ENCODE measurements around the gene EFHC1. TPM values are rescaled to one million over a fixed set of nuclear protein-coding genes. Genes with fewer than 3 reads are reported as not detected.

EFHC1 gene
- total RNA-seq, 1 donor from 2014 or later = 1.6 TPM

DNA sequence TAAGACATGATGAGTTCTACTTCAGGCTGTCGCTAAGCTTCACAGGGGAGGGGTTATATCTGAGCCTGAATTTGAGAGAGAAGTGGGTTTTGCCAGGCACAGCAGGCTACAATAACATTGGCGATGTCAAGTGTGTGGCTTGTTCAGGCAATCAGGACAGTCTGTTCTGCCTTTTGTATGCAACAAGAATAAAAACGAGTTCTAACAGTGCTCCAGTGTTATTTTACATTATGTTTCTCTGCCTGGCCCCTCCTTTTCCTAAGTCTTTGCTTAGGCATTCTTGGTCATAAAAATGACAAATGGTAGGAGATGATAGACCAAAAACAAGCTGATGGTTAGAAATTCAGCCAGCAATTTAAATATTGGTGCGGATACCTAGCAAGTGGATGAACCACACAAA is 31.4 kb upstream of the EFHC1 start:
- peaks cover 10% of the 10 kb centered on the region for H3K9me3 Mint-ChIP-seq
- H3K4me3 Mint-ChIP-seq (ENCODE audit: low read depth) = no peak overlapping the region
- H3K4me1 Mint-ChIP-seq (ENCODE audit: low read depth) = peaks cover 74% of the 10 kb centered on the region
- DNase-seq (ENCODE audit: low spot score) = no peak
- intact Hi-C loops (cut with micrococcal nuclease) = no loop called here
- no peaks in the 10 kb centered on the region for H3K27me3 Mint-ChIP-seq (ENCODE audit: low read depth)
- peaks cover 38% of the 10 kb centered on the region for H3K36me3 Mint-ChIP-seq (ENCODE audit: low read depth)
- H3K27ac Mint-ChIP-seq = peak overlapping the region; percentile 26

DNA sequence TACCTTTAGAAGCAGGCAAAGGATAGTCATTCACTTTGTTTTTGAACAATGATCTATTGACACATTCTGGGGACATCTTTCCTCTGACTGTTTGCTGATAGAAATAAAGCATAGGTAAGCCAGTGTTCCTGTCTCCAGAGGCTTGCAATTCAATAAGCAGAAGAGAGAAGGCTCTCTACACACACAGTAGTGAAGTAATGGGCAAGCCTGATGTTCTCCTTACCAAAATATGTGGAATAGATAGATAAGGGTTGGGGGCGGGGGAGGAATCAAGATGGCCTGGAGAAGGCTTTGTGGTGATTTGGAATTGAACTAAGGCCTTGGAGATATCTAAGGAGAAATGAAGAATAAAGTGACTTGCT is 30.9 kb upstream of the EFHC1 start:
- peaks cover 75% of the 10 kb centered on the region for H3K4me1 Mint-ChIP-seq (ENCODE audit: low read depth)
- H3K4me3 Mint-ChIP-seq (ENCODE audit: low read depth) = peak overlapping the region; percentile 59
- peaks cover 7% of the 10 kb centered on the region for H3K9me3 Mint-ChIP-seq
- intact Hi-C loops (cut with micrococcal nuclease) = no loop called here
- no peaks in the 10 kb centered on the region for H3K27me3 Mint-ChIP-seq (ENCODE audit: low read depth)
- peak overlapping the region; percentile 84 for H3K27ac Mint-ChIP-seq
- peaks cover 34% of the 10 kb centered on the region for H3K36me3 Mint-ChIP-seq (ENCODE audit: low read depth)
- DNase-seq (ENCODE audit: low spot score) = no peak

GRCh38 chr6:52389626-52390360 is 30.3 kb upstream of the EFHC1 start:
- Mint-ChIP-seq H3K36me3 (ENCODE audit: low read depth) (peaks cover 28% of the 10 kb centered on the region), H3K4me3 (ENCODE audit: low read depth) (peak overlapping the region; percentile 59), H3K27me3 (ENCODE audit: low read depth) (no peaks in the 10 kb centered on the region), H3K9me3 (peaks cover 4% of the 10 kb centered on the region), H3K4me1 (ENCODE audit: low read depth) (peaks cover 78% of the 10 kb centered on the region), H3K27ac (peak overlapping the region; percentile 84)
- DNase-seq (ENCODE audit: low spot score) = peak; percentile 55
- intact Hi-C loops (cut with micrococcal nuclease) = loop anchor here (1.0 to 5.0 kb wide), 6 partner anchors 7 to 593 kb away; partner anchors contain the start of gene PAQR8

GRCh38 chr6:52390361-52390727 is 29.8 kb upstream of the EFHC1 start:
- H3K4me1 Mint-ChIP-seq (ENCODE audit: low read depth) = peaks cover 75% of the 10 kb centered on the region
- peaks cover 23% of the 10 kb centered on the region for H3K36me3 Mint-ChIP-seq (ENCODE audit: low read depth)
- DNase-seq (ENCODE audit: low spot score) = peak; percentile 68
- H3K27ac Mint-ChIP-seq = peak overlapping the region; percentile 84
- intact Hi-C loops (cut with micrococcal nuclease) = loop anchor here (1.0 to 5.0 kb wide), 6 partner anchors 8 to 592 kb away; partner anchors contain the start of gene PAQR8
- peak overlapping the region; percentile 51 for H3K4me3 Mint-ChIP-seq (ENCODE audit: low read depth)
- H3K27me3 Mint-ChIP-seq (ENCODE audit: low read depth) = no peaks in the 10 kb centered on the region
- H3K9me3 Mint-ChIP-seq = peaks cover under 1% of the 10 kb centered on the region

DNA sequence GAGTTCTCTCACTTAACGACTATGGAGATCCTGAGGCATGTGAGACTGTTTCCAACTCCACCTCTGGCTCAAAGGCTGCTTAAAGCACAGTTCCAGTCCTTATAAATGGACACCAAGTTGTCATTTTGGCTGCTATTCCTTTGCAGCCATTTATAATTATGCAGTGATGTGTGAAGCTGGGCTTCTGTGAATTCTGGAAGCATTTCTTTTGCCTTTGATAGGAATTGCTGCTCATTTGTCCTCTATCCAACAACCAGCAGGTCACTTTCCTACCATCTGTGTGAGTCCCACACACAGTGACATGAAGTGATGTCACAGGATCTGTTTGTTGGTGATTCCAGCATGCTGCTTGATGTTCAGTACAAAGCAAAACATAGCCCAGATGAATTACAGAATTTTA is 28.5 kb upstream of the EFHC1 start:
- Mint-ChIP-seq H3K4me3 (ENCODE audit: low read depth) (no peak overlapping the region), H3K9me3 (no peaks in the 10 kb centered on the region), H3K36me3 (ENCODE audit: low read depth) (peaks cover 15% of the 10 kb centered on the region), H3K27me3 (ENCODE audit: low read depth) (no peaks in the 10 kb centered on the region), H3K4me1 (ENCODE audit: low read depth) (peaks cover 78% of the 10 kb centered on the region), H3K27ac (no peak overlapping the region)
- intact Hi-C loops (cut with micrococcal nuclease) = loop anchor here (5.0 kb wide), 2 partner anchors 84 to 591 kb away; no protein-coding TSS in a partner anchor
- DNase-seq (ENCODE audit: low spot score) = no peak

DNA sequence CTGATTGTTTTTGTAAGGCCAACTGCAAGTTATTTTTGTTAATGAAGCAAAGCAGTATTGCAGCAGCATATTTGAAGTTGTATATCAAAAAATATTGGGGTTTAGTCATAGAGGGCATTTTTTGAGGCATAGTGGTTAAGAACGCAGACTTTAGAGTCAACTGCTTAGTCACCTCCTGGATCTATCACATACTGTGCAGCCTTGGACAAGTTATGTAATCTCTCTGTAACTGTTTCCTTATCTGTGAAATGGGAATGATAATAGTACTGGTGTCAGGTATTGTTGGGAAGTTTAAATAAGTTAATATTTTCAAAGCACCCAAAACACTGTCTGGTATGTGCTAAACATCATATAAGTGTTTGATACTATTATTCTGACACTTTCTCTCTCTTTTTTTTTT is 27.2 kb upstream of the EFHC1 start:
- Mint-ChIP-seq H3K36me3 (ENCODE audit: low read depth) (peaks cover 5% of the 10 kb centered on the region), H3K9me3 (no peaks in the 10 kb centered on the region), H3K4me1 (ENCODE audit: low read depth) (peaks cover 91% of the 10 kb centered on the region), H3K27me3 (ENCODE audit: low read depth) (no peaks in the 10 kb centered on the region), H3K4me3 (ENCODE audit: low read depth) (no peak overlapping the region), H3K27ac (no peak overlapping the region)
- intact Hi-C loops (cut with micrococcal nuclease) = loop anchor here (5.0 kb wide), 2 partner anchors 86 to 589 kb away; no protein-coding TSS in a partner anchor
- DNase-seq (ENCODE audit: low spot score) = no peak

- Mint-ChIP-seq H3K9me3 (no peaks in the 10 kb centered on the region), H3K36me3 (ENCODE audit: low read depth) (peaks cover 5% of the 10 kb centered on the region), H3K4me3 (ENCODE audit: low read depth) (peak overlapping the region; percentile 34), H3K27me3 (ENCODE audit: low read depth) (no peaks in the 10 kb centered on the region), H3K27ac (peak overlapping the region; percentile 66), H3K4me1 (ENCODE audit: low read depth) (peaks cover 86% of the 10 kb centered on the region)
- no peak for DNase-seq (ENCODE audit: low spot score)
- intact Hi-C loops (cut with micrococcal nuclease) = loop anchor here (1.0 to 5.0 kb wide), 6 partner anchors 86 to 589 kb away; partner anchors contain the start of gene MCM3
Measured at GRCh38 chr6:52393780-52394179, 26.4 kb upstream of the EFHC1 start.

DNA sequence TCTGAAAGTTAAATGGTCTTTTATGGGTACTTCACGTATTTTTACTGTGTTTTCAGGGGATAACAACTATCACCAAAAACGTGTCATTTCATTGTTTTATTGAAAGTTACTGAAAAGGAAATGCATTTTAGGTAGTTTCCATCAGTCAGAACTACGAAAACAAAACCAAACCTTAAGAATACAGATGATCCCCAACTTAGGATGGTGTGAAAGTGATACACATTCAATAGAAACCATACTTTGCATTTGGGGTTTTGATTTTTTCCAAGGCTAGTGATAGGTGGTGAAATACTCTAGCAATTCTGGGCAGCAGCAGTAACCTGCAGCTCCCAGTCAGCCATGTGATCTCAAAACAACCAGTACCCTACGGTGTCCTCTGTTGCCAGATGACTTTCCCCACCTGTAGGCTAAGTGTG is 25.9 kb upstream of the EFHC1 start:
- DNase-seq (ENCODE audit: low spot score) = peak; percentile 39
- H3K4me1 Mint-ChIP-seq (ENCODE audit: low read depth) = peaks cover 85% of the 10 kb centered on the region
- intact Hi-C loops (cut with micrococcal nuclease) = loop anchor here (1.0 to 5.0 kb wide), 6 partner anchors 87 to 588 kb away; partner anchors contain the start of gene MCM3
- H3K27ac Mint-ChIP-seq = peak overlapping the region; percentile 66
- no peaks in the 10 kb centered on the region for H3K27me3 Mint-ChIP-seq (ENCODE audit: low read depth)
- H3K4me3 Mint-ChIP-seq (ENCODE audit: low read depth) = no peak overlapping the region
- no peaks in the 10 kb centered on the region for H3K9me3 Mint-ChIP-seq
- H3K36me3 Mint-ChIP-seq (ENCODE audit: low read depth) = peaks cover 5% of the 10 kb centered on the region

- no peaks in the 10 kb centered on the region for H3K27me3 Mint-ChIP-seq (ENCODE audit: low read depth)
- no peak overlapping the region for H3K27ac Mint-ChIP-seq
- no peaks in the 10 kb centered on the region for H3K9me3 Mint-ChIP-seq
- peaks cover 5% of the 10 kb centered on the region for H3K36me3 Mint-ChIP-seq (ENCODE audit: low read depth)
- intact Hi-C loops (cut with micrococcal nuclease) = no loop called here
- no peak for DNase-seq (ENCODE audit: low spot score)
- no peak overlapping the region for H3K4me3 Mint-ChIP-seq (ENCODE audit: low read depth)
- H3K4me1 Mint-ChIP-seq (ENCODE audit: low read depth) = peaks cover 82% of the 10 kb centered on the region
Measured at GRCh38 chr6:52395969-52396368, 24.2 kb upstream of the EFHC1 start.

GRCh38 chr6:52399511-52400312 is 20.4 kb upstream of the EFHC1 start:
- no peak overlapping the region for H3K4me3 Mint-ChIP-seq (ENCODE audit: low read depth)
- H3K36me3 Mint-ChIP-seq (ENCODE audit: low read depth) = peaks cover 22% of the 10 kb centered on the region
- peak overlapping the region; percentile 44 for H3K27ac Mint-ChIP-seq
- intact Hi-C loops (cut with micrococcal nuclease) = loop anchor here (1.0 to 2.0 kb wide), 3 partner anchors 21 to 115 kb away; partner anchors contain the start of genes EFHC1, MCM3 and PAQR8
- H3K4me1 Mint-ChIP-seq (ENCODE audit: low read depth) = peaks cover 47% of the 10 kb centered on the region
- no peak for DNase-seq (ENCODE audit: low spot score)
- no peaks in the 10 kb centered on the region for H3K9me3 Mint-ChIP-seq
- H3K27me3 Mint-ChIP-seq (ENCODE audit: low read depth) = no peaks in the 10 kb centered on the region

- H3K4me3 Mint-ChIP-seq (ENCODE audit: low read depth) = no peak overlapping the region
- intact Hi-C loops (cut with micrococcal nuclease) = no loop called here
- no peaks in the 10 kb centered on the region for H3K27me3 Mint-ChIP-seq (ENCODE audit: low read depth)
- peaks cover 25% of the 10 kb centered on the region for H3K36me3 Mint-ChIP-seq (ENCODE audit: low read depth)
- peaks cover 43% of the 10 kb centered on the region for H3K4me1 Mint-ChIP-seq (ENCODE audit: low read depth)
- no peak overlapping the region for H3K27ac Mint-ChIP-seq
- H3K9me3 Mint-ChIP-seq = no peaks in the 10 kb centered on the region
- no peak for DNase-seq (ENCODE audit: low spot score)
Measured at GRCh38 chr6:52400313-52401041, 19.7 kb upstream of the EFHC1 start.

DNA sequence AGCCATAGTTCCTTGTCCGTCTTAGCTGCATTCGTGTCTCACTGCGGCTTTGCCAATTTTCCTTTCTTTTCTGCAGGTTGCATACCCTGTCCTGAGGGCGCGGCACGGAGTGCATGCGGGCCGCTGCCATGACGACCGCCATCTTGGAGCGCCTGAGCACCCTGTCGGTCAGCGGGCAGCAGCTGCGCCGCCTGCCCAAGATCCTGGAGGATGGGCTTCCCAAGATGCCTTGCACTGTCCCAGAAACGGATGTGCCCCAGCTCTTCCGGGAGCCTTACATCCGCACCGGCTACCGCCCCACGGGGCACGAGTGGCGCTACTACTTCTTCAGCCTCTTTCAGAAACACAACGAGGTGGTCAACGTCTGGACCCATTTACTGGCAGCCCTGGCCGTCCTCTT is 17.1 kb upstream of the EFHC1 start:
- no peaks in the 10 kb centered on the region for H3K9me3 Mint-ChIP-seq
- peaks cover 20% of the 10 kb centered on the region for H3K36me3 Mint-ChIP-seq (ENCODE audit: low read depth)
- H3K27ac Mint-ChIP-seq = no peak overlapping the region
- no peak overlapping the region for H3K4me3 Mint-ChIP-seq (ENCODE audit: low read depth)
- no peaks in the 10 kb centered on the region for H3K27me3 Mint-ChIP-seq (ENCODE audit: low read depth)
- DNase-seq (ENCODE audit: low spot score) = no peak
- intact Hi-C loops (cut with micrococcal nuclease) = no loop called here
- H3K4me1 Mint-ChIP-seq (ENCODE audit: low read depth) = peaks cover 18% of the 10 kb centered on the region
